OCI-LY3 (cell line): ENCODE data around the gene CENPS.
"Not testable (repeated sequence)": the region's sequence is repeated elsewhere in the genome, so short reads cannot be mapped to it uniquely, and the experiment has no call there.

Source experiments
- H2AFZ ChIP-seq: fragments of 200-600, 300-600 bp; shearing (Covaris generic); 2 replicates; pipeline ENCODE4 v1.6.0; 2014; ENCODE audit warnings: antibody characterized with exemption, low read depth, low read length
- H3K27ac ChIP-seq: fragments of 200-600, 300-600 bp; sonication (generic); 2 replicates; pipeline ENCODE4 v1.5.1; 2014; ENCODE audit warnings: mild to moderate bottlenecking, low read length, moderate library complexity, mixed read lengths
- H3K27me3 ChIP-seq: fragments of 200-600, 300-600 bp; sonication (generic); 2 replicates; pipeline ENCODE4 v1.6.1; 2014; ENCODE audit warnings: low read depth, low read length, mixed read lengths
- H3K36me3 ChIP-seq: fragments of 200-600, 300-600 bp; sonication (generic); replicated peaks from 2 replicates; pipeline ENCODE3; 2014; ENCODE audit warnings: low read depth, low read length, mixed read lengths
- H3K4me1 ChIP-seq: fragments of 300-600, 200-600 bp; sonication (generic); 2 replicates; pipeline ENCODE4 v1.6.1; 2014; ENCODE audit warnings: low read length, mixed read lengths
- H3K4me2 ChIP-seq: fragments of 200-600, 300-600 bp; sonication (generic); 2 replicates; pipeline ENCODE4 v1.6.1; 2014; ENCODE audit warnings: low read length, mixed read lengths
- H3K4me3 ChIP-seq: fragments of 300-600, 200-600 bp; sonication (generic); 2 replicates; pipeline ENCODE4 v1.5.1; 2014; ENCODE audit warnings: antibody characterized with exemption, mild to moderate bottlenecking, low read length, moderate library complexity
- H3K79me2 ChIP-seq: fragments of 300-600, 200-600 bp; shearing (Covaris generic); 2 replicates; pipeline ENCODE4 v1.6.1; 2014; ENCODE audit warnings: mild to moderate bottlenecking, low read length, mixed read lengths
- H3K9ac ChIP-seq: fragments of 300-600, 200-600 bp; shearing (Covaris generic); 2 replicates; pipeline ENCODE4 v1.6.0; 2014; ENCODE audit warnings: mild to moderate bottlenecking, low read length, moderate library complexity
- H3K9me3 ChIP-seq: fragments of 200-600, 300-600 bp; shearing (Covaris generic); 2 replicates; pipeline ENCODE4 v1.6.1; 2014; ENCODE audit warnings: low read length, mixed read lengths; ENCODE audit not compliant: insufficient read depth
- H4K20me1 ChIP-seq: fragments of 200-600, 300-600 bp; sonication (generic); 2 replicates; pipeline ENCODE4 v1.6.1; 2016; ENCODE audit warnings: low read length, mixed read lengths; ENCODE audit not compliant: insufficient read depth
- CTCF ChIP-seq: fragments of 200-600, 300-600 bp; sonication (generic); IDR thresholded peaks from 2 replicates; pipeline ENCODE4 v1.5.1; 2014; ENCODE audit warnings: antibody characterized with exemption, low read length, low read depth
- EZH2phosphoT487 ChIP-seq: fragments of 200-600 bp; shearing (Covaris generic); IDR thresholded peaks from 2 replicates; pipeline ENCODE4 v1.6.1; 2018; ENCODE audit warnings: antibody characterized with exemption, mixed run types, low read depth

Gene CENPS

GRCh38 chr1:10472220-10473144, 42.2 kb downstream of the CENPS start, which contains the start of gene DFFA:
DFFA (minus strand) TSS chr1:10472529; CDS start chr1:10472458, 71 bp downstream.
- TF ChIP-seq EZH2phosphoT487 (no peak), CTCF (no peak)
- no peaks in the 10 kb centered on the region for H3K27me3 ChIP-seq
- no peaks in the 10 kb centered on the region for H3K9me3 ChIP-seq
- H4K20me1 ChIP-seq, result no peaks in the 10 kb centered on the region
- peaks cover 24% of the 10 kb centered on the region for H3K4me1 ChIP-seq
- peak within 1 kb of the TSS; percentile 89 for H3K4me3 ChIP-seq
- H2AFZ ChIP-seq, result peak within 1 kb of the TSS; percentile 75; the same call in 1 of the 2 replicates
- H3K4me2 ChIP-seq, result peak within 1 kb of the TSS; percentile 93
- H3K36me3 ChIP-seq, result no peaks in the 10 kb centered on the region
- H3K27ac ChIP-seq, result peak within 1 kb of the TSS; percentile 81
- peaks cover 32% of the 10 kb centered on the region for H3K79me2 ChIP-seq
- H3K9ac ChIP-seq, result peak within 1 kb of the TSS; percentile 73

GRCh38 chr1:10473145-10473765, 43.0 kb downstream of the CENPS start:
- H3K9me3 ChIP-seq, result no peaks in the 10 kb centered on the region
- peak overlapping the region; percentile 88 for H3K4me2 ChIP-seq
- peak overlapping the region; percentile 89 for H3K4me3 ChIP-seq
- H2AFZ ChIP-seq, result peak overlapping the region; percentile 75; the same call in 1 of the 2 replicates
- H3K36me3 ChIP-seq, result no peaks in the 10 kb centered on the region
- H3K9ac ChIP-seq, result peak overlapping the region; percentile 73
- peak overlapping the region; percentile 81 for H3K27ac ChIP-seq
- no peaks in the 10 kb centered on the region for H4K20me1 ChIP-seq
- TF ChIP-seq CTCF (no peak), EZH2phosphoT487 (no peak)
- H3K4me1 ChIP-seq, result peaks cover 24% of the 10 kb centered on the region
- no peaks in the 10 kb centered on the region for H3K27me3 ChIP-seq
- peaks cover 33% of the 10 kb centered on the region for H3K79me2 ChIP-seq

GRCh38 chr1:10474309-10474612, 44.0 kb downstream of the CENPS start:
- Histone ChIP-seq H3K79me2 (peaks cover 36% of the 10 kb centered on the region), H3K9ac (peak overlapping the region; percentile 70; the same call in 1 of the 2 replicates), H3K4me2 (peak overlapping the region; percentile 56), H3K4me1 (peaks cover 24% of the 10 kb centered on the region), H3K4me3 (peak overlapping the region; percentile 98)
- not testable (repeated sequence) for H3K36me3 ChIP-seq, H3K27ac ChIP-seq, H3K27me3 ChIP-seq, H4K20me1 ChIP-seq, H3K9me3 ChIP-seq, H2AFZ ChIP-seq

- Histone ChIP-seq H3K27ac (peak within 1 kb of the TSS; percentile 30; the same call in 1 of the 2 replicates), H3K4me1 (peaks cover 24% of the 10 kb centered on the region), H4K20me1 (no peaks in the 10 kb centered on the region), H3K9ac (peak within 1 kb of the TSS; percentile 70), H3K36me3 (no peaks in the 10 kb centered on the region), H3K27me3 (no peaks in the 10 kb centered on the region), H3K9me3 (no peaks in the 10 kb centered on the region), H3K4me2 (peak within 1 kb of the TSS; percentile 94), H2AFZ (peak within 1 kb of the TSS; percentile 27; the same call in 1 of the 2 replicates), H3K4me3 (peak within 1 kb of the TSS; percentile 98), H3K79me2 (peaks cover 36% of the 10 kb centered on the region)
- TF ChIP-seq EZH2phosphoT487 (no peak), CTCF (no peak)
Measured at GRCh38 chr1:10474613-10475507, 44.6 kb downstream of the CENPS start, which contains the start of gene PEX14. PEX14 (plus strand) TSS chr1:10474950; CDS start chr1:10474967, 17 bp downstream.
